Mucosa of descending colon (tissue), 3 donors: ENCODE results near the gene TMEM219. TPM values are rescaled to one million over a fixed set of nuclear protein-coding genes. Genes with fewer than 3 reads are reported as not detected.

Experiments
- ATAC-seq: fragments of 200-7000 bp; cut with Tn5 transposase; one replicate; pipeline ENCODE4 v1.9.1; 2020; ENCODE audit warnings: mild to moderate bottlenecking, moderate library complexity
- DNase-seq, 3 donors: peaks; one replicate each; pipeline ENCODE4 v3.0.0-alpha.2; 2020
- H3K36me3 ChIP-seq: fragments of 200-600 bp; one replicate; pipeline ENCODE4 v1.8.0; 2021; ENCODE audit warnings: low read depth, mild to moderate bottlenecking
- H3K4me1 ChIP-seq: fragments of 200-600 bp; one replicate; pipeline ENCODE4 v1.8.0; 2021; ENCODE audit warnings: low read depth, mild to moderate bottlenecking
- H3K4me3 ChIP-seq: fragments of 200-600 bp; one replicate; pipeline ENCODE4 v1.8.0; 2021; ENCODE audit warnings: mild to moderate bottlenecking
- H3K9me3 ChIP-seq: fragments of 200-600 bp; one replicate; pipeline ENCODE4 v1.8.0; 2021; ENCODE audit warnings: mild to moderate bottlenecking
- CTCF ChIP-seq: fragments of 200-600 bp; IDR thresholded peaks from one replicate; pipeline ENCODE4 v1.8.0; 2022; ENCODE audit warnings: antibody characterized with exemption, mild to moderate bottlenecking
- intact Hi-C, 2 donors: fragments of 100-400 bp; cut with DNase I in 1 of 2; cut with micrococcal nuclease in 1 of 2; formaldehyde crosslinking; loops; one replicate each; pipeline versions ENCODE4 v1.11.0 to v1.11.1; 2022; cut with DNase I, micrococcal nuclease
- total RNA-seq, 3 donors: library from RNA; stranded (reverse); fragmentation: NEBNext Ultra II Directional in 2 of 3; extraction: Animal tissue kit (Norgen Biotek cat#: 25700) in 2 of 3; gene quantifications; one replicate each; pipeline versions ENCODE4 v1.2.1 to v1.2.4, GENCODE V29; 2021 to 2023
- donor health status: DM: no; HTN: no; CAD: no; lungs with moderate emphysema.
- donor health status: DM: no; HTN: no; CAD: no.
- donor health status: DM: no; HTN: yes; CAD: no.

TMEM219 gene
- total RNA-seq, 3 donors from 2014 or later = 116 to 209 (median 130) TPM

DNA sequence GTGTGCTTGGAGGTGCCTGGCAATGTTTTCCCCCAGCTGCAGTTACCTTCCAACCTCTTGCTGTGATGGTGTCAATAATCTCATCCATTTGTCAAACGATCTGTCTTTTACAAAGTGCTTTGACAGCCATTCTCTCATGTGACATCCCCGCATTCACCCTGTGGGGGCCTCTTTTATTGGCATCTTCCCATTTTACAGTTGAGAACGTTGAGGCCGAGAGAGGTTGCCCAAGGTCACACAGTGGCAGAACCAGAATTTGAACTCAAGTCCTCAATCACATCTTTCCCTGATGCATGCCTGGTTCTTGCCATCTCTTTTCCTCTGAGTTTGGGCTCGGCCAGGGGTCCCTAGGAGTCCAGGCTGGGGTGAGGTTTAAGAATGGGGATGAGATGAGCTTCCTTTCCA lies 13.3 kb downstream of the TMEM219 start:
- Histone ChIP-seq H3K9me3 (no peaks in the 10 kb centered on the region), H3K36me3 (no peaks in the 10 kb centered on the region), H3K4me1 (peaks cover 24% of the 10 kb centered on the region), H3K4me3 (no peak overlapping the region)
- TF ChIP-seq CTCF = no peak
- DNase-seq = no peak
- intact Hi-C loops = no loop called here
- ATAC-seq = no peak

GRCh38 chr16:29975811-29976511 lies 14.1 kb downstream of the TMEM219 start:
- H3K4me3 ChIP-seq = no peak overlapping the region
- ATAC-seq (no peak), DNase-seq (no peak)
- intact Hi-C loops = no loop called here
- no peak for TF ChIP-seq CTCF
- no peaks in the 10 kb centered on the region for H3K36me3 ChIP-seq
- H3K9me3 ChIP-seq = no peaks in the 10 kb centered on the region
- H3K4me1 ChIP-seq = peaks cover 24% of the 10 kb centered on the region

- H3K36me3 ChIP-seq = no peaks in the 10 kb centered on the region
- DNase-seq (no peak), ATAC-seq (no peak)
- TF ChIP-seq CTCF = no peak
- peaks cover 24% of the 10 kb centered on the region for H3K4me1 ChIP-seq
- H3K9me3 ChIP-seq = no peaks in the 10 kb centered on the region
- H3K4me3 ChIP-seq = no peak overlapping the region
- intact Hi-C loops = no loop called here
Observed at GRCh38 chr16:29977063-29977825, 15.4 kb downstream of the TMEM219 start.

- no peak overlapping the region for H3K4me3 ChIP-seq
- intact Hi-C loops = no loop called here
- DNase-seq (no peak), ATAC-seq (no peak)
- peaks cover 3% of the 10 kb centered on the region for H3K36me3 ChIP-seq
- peaks cover 24% of the 10 kb centered on the region for H3K4me1 ChIP-seq
- no peaks in the 10 kb centered on the region for H3K9me3 ChIP-seq
- TF ChIP-seq CTCF = no peak
Observed at GRCh38 chr16:29978081-29978480, 16.2 kb downstream of the TMEM219 start.

DNA sequence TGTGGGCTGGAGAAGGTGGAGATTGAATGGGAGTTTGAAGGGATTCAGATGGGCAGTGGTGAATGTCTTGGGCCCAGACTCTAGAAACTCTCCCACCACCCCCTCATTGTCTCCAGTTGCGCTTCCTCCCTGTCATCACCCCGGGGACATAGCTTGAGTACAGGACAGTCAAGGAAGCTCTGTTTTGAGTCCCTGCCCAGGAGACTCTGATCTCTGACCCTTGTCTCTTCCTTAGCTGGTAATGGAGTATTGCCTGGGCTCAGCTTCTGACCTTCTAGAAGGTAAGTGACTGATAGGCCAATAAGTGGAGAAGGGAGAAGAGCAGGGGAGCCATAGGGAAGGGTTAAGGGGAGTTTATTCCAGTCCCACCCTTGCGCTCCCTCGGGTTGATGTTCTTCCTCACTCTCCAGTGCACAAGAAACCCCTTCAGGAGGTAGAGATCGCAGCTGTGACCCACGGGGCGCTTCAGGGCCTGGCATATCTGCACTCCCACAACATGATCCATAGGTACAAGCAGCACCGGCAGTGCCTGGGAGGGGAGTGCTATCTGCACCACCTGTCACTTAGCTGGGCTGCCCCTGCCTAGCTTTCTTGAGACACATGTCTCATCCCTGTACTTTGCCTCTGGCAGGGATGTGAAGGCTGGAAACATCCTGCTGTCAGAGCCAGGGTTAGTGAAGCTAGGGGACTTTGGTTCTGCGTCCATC lies 16.8 kb downstream of the TMEM219 start:
- TF ChIP-seq CTCF = no peak
- ATAC-seq = no peak
- intact Hi-C loops = no loop called here

More for the DNA sequence above, 16.8 kb downstream of the TMEM219 start:
- Histone ChIP-seq H3K36me3 (peaks cover 9% of the 10 kb centered on the region), H3K9me3 (no peaks in the 10 kb centered on the region), H3K4me1 (peaks cover 24% of the 10 kb centered on the region), H3K4me3 (no peak overlapping the region)
- no peak for DNase-seq
